Mononuclear cell (primary cell): ENCODE measurements around the gene ILF3. TPM values are rescaled to one million over a fixed set of nuclear protein-coding genes. Genes with fewer than 3 reads are reported as not detected.

ENCODE experiments used
- H3K27me3 ChIP-seq: 2 replicates; pipeline ENCODE4 v1.6.0; 2011; ENCODE audit warnings: low read length, control low read depth; ENCODE audit not compliant: insufficient read depth
- H3K4me1 ChIP-seq: 2 replicates; pipeline ENCODE4 v1.5.1; 2011; ENCODE audit warnings: mild to moderate bottlenecking, low read length, control low read depth; ENCODE audit not compliant: insufficient read depth
- H3K4me3 ChIP-seq: 2 replicates; pipeline ENCODE4 v1.5.1; 2011; ENCODE audit warnings: mild to moderate bottlenecking, low read length, moderate library complexity
- H3K9me3 ChIP-seq: 2 replicates; pipeline ENCODE4 v1.5.1; 2011; ENCODE audit warnings: low read depth, mild to moderate bottlenecking, control low read depth, low read length
- total RNA-seq: library from RNA; depleted of rRNA; stranded (reverse); fragments of >200 nt; gene quantifications from one replicate; pipeline ENCODE4 v1.2.3, GENCODE V29; 2012

Gene ILF3
- total RNA-seq: 212 TPM

DNA sequence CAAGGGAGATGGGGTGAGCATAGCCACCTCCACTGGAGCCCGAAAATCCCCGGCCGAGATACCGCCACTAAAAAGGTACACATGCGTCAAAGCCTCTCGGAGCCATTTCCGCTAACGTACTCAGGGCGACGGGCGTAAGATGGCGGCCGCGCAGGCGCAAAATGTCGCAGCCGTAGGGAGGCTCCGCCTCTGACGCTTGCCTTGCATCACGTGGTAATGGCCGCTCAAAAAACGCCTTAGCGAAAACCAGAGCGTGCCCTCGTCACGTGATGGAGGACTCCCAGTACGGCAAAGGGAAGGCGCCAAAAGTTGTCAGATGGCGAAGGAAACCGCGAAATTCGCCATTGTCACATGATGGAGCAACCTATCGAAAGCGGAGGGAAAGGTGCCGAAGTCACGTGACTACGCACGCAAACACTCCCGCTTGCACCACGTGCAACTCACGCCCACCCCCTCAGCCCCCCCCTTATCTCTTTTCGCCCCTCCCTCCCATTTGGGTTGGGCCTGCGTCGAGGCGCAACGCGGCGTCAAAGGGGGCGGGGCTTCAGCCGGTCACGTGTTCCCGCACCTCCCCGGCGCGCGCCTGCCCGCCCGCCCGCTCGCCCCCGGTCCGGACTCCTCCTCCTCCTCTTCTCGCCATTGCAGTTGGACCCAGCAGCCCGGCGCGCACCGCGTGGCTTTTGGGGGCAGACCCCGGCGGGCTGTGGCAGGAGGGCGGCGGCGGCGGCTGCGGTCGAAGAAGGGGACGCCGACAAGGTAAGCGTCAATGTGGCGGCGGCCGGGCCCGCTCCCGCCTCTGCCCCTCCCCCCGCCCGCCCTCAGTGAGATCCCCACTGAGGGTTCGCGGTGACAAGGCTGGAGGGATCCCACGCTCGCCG lies at the start of gene ILF3:
Gene ILF3, plus strand, starts transcription at position 615 of the 878 bp plus-strand sequence. CDS start 16,260 bp downstream, outside the sequence.
- H3K4me3 ChIP-seq: peak within 1 kb of the TSS; percentile 88
- peaks cover 57% of the 10 kb centered on the region for H3K4me1 ChIP-seq

DNA sequence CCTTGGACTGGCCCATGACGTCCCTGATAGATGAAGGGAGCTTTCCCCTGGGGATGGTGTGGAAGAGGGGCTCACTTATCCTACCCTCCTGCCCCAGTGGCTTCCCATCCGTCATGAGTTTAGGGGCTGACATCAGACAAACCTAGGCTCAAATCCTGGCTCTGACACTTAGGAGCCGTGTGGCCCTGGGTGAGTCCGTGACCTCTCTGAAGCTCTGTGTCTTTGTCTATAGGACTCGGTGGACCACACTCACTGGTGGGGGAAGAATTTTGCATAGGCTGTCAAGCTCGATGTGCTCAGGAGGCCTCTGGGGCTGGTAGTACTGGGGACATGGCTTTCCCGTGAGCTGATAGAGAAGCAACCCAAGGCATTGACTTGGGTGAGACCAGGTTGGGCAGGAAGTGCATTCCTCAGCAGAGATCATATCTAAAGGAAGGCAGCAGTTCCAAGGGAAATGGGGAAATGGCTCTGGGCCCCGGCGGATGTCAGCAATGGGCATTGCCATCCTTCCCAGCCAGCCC lies 49.6 kb upstream of the ILF3 start:
- Histone ChIP-seq H3K27me3 (no peaks in the 10 kb centered on the region), H3K4me1 (peaks cover 52% of the 10 kb centered on the region), H3K4me3 (peak overlapping the region; percentile 92), H3K9me3 (no peaks in the 10 kb centered on the region)

More for the DNA sequence above, at the start of gene ILF3:
- Histone ChIP-seq H3K27me3 (no peaks in the 10 kb centered on the region), H3K9me3 (no peaks in the 10 kb centered on the region)

DNA sequence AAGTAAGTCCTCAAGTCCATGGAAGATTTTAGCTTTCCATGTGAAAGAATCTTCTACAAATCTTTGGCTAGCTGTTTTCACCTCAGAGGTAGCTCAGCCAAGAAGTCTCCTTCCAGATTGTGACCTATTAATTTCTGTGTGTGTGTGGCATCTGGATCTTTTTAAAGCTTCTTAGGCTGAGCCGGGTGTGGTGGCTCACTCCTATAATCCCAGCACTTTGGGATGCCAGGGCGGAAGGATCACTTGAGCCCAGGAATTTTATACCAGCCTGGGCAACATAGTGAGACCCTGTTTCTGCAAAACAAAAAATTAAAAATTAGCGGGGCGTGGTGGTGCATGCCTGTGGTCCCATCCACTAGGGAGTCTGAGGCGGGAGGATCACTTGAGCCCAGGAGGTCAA lies 42.2 kb upstream of the ILF3 start:
- no peaks in the 10 kb centered on the region for H3K27me3 ChIP-seq
- H3K9me3 ChIP-seq: no peaks in the 10 kb centered on the region
- no peak overlapping the region for H3K4me3 ChIP-seq
- H3K4me1 ChIP-seq: peaks cover 62% of the 10 kb centered on the region

DNA sequence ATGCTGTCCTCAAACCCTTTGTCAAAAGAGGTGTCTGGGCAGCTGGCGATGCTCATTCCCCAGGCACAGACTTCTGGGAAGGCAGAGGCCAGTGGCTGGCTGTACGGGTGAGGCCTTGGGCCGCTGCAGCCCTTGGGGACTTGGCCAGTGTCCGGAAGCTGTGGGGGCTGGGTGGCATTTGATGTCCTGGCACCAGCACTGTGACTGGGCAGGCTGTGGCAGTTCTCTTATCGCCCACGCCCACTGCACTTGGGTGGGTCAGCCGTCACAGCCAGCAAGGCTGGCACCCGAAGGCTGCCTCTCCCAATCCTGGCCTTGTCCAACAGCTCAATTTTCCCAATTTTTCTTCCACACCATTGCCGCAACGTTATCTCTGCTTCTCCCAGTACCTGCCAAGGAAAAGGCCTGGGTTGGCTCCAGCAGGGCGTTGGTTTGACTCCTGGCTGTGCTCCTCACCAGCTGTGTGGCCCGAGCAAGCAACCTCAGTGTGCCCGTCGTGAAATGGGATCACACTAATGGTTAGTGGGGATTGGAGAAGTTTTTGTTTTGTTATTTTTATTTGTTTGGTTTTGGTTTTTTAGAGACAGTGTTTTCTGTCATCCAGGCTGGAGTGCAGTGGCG lies 41.5 kb upstream of the ILF3 start:
- Histone ChIP-seq H3K9me3 (no peaks in the 10 kb centered on the region), H3K4me1 (peaks cover 62% of the 10 kb centered on the region), H3K4me3 (no peak overlapping the region), H3K27me3 (no peaks in the 10 kb centered on the region)

DNA sequence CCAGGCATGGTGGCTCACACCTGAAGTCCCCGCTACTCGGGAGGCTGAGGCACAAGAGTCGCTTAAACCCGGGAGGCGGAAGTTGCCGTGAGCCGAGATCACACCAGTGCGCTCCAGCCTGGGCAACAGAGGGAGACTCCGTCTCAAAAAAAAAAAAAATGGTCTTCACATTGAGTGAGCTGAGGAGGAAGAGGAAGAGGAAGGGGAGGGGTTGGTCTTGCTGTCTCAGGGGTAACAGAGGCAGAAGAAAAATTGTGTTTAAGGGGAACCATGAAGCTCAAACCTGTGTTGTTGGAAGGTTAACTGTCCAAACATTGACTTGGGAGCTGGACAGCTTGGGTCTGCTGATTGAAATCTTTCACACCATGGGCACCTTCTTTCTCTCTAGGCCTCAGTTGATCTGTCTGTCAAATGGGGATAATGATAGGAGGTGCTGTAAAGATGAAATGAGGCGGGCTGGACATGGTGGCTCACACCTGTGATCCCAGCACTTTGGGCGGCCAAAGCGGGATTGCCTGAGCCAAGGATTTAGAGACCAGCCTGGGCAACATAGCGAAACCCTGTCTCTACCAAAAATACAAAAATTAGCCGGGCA lies 38.6 kb upstream of the ILF3 start:
- Histone ChIP-seq H3K9me3 (no peaks in the 10 kb centered on the region), H3K27me3 (no peaks in the 10 kb centered on the region), H3K4me1 (peaks cover 58% of the 10 kb centered on the region), H3K4me3 (no peak overlapping the region)

DNA sequence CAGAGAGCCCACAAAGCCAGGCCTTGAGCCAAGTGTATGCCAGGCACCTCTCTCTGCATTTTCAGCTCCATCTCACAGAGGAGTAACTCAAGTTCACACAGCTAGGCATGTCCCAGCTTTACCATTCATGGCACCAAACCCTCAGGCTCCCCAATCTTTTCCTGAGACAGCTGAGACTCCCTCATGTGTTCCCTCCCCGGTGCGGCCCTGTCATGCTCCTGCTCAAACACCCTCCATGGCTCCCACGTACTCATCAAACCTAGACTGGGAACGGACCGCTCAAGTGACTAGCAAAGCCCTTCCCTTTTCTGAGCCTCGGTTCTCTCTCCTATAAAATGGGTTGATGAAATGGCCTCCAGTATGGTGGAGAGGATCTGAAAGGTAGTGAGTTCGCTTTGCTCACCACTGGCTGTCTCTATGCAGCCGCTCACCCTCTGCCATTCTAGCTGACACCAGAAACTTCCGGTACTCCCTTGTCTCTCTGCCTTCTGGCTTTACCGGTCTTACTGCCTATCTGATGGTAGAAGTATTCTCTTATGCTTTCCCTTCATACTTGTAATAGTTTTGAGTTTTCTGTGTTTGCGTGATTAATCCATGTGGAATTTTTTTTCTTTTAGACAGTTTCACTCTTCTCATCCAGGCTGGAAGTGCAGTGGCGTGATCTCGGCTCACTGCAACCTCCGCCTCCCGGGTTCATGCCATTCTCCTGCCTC lies 36.6 kb upstream of the ILF3 start:
- peaks cover 48% of the 10 kb centered on the region for H3K4me1 ChIP-seq
- H3K4me3 ChIP-seq: no peak overlapping the region
- H3K27me3 ChIP-seq: no peaks in the 10 kb centered on the region
- H3K9me3 ChIP-seq: no peaks in the 10 kb centered on the region

DNA sequence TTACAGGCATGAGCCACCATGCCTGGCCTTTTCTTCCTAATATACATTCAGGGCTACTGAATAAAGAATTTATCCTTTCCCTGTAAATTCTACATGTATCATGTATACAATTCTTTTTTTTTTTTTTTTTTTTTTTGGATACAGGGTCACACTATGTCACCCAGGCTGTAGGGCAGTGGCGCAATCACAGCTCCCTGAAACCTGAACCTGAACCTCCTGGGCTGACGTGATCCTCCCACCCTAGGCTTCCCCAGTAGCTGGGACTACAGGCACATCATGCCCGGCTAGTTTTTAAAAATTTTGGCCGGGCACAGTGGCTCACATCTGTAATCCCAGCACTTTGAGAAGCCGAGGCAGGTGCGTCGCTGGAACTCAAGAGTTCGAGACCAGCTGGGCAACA lies 35.3 kb upstream of the ILF3 start:
- H3K4me1 ChIP-seq: peaks cover 43% of the 10 kb centered on the region
- no peaks in the 10 kb centered on the region for H3K27me3 ChIP-seq
- H3K9me3 ChIP-seq: no peaks in the 10 kb centered on the region
- no peak overlapping the region for H3K4me3 ChIP-seq

DNA sequence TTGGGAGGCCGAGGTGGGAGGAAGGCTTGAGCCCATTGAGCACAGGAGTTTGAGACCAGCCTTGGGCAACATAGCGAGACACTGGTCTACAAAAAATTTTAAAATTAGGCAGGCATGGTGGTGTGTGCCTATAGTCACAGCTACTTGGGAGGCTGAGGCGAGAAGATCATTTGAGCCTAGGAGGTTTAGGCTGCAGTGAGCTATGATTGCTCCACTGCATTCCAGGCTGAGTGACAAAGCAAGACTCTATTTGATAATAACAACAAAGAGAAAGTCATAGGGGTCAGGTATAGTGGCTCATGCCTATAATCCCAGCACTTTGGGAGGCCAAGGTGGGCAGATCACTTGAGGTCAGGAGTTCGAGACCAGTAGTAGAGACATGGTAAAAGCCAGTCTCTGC lies 33.4 kb upstream of the ILF3 start:
- Histone ChIP-seq H3K9me3 (no peaks in the 10 kb centered on the region), H3K4me1 (peaks cover 41% of the 10 kb centered on the region), H3K27me3 (no peaks in the 10 kb centered on the region), H3K4me3 (no peak overlapping the region)

DNA sequence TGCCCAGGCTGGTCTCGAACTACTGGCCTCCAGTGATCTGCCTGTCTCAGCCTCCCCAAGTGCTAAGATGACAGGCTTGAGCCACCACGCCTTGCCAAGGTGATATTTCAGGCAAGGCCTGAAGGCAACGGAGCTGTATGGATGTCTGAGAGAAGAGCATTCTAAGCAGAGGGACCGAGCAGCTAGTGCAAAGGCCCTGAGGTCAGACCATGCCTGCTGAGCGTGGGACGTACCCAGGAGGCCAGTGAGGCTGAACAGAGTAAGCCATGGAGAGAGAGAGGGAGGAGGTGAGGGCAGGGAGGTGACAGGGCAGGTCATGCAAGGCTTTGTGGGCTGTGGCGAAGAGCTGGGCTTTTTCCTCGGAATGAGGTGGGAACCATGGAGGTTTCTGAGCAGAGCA lies 32.2 kb upstream of the ILF3 start:
- Histone ChIP-seq H3K4me3 (no peak overlapping the region), H3K4me1 (peaks cover 35% of the 10 kb centered on the region), H3K9me3 (no peaks in the 10 kb centered on the region), H3K27me3 (no peaks in the 10 kb centered on the region)

DNA sequence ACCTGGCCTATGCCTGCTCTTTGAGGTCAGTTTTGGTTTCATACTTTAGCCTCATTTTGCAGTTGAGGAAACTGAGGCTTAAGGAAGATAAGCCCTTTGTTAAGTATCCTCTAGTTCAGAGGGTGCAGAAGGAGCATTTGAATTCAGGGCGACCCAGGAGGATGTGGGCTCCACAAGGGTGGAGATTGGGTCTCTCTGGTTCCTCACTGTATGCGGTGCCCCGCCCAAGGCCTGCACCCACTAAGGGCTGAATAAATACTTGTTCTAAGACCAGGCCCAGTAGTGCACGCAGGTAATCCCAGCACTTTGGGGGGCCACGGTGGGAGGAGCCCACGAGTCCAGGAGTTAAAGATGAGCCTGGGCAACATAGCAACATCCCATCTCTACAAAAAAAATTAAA lies 29.6 kb upstream of the ILF3 start:
- Histone ChIP-seq H3K27me3 (no peaks in the 10 kb centered on the region), H3K4me1 (peaks cover 29% of the 10 kb centered on the region), H3K9me3 (no peaks in the 10 kb centered on the region), H3K4me3 (no peak overlapping the region)

DNA sequence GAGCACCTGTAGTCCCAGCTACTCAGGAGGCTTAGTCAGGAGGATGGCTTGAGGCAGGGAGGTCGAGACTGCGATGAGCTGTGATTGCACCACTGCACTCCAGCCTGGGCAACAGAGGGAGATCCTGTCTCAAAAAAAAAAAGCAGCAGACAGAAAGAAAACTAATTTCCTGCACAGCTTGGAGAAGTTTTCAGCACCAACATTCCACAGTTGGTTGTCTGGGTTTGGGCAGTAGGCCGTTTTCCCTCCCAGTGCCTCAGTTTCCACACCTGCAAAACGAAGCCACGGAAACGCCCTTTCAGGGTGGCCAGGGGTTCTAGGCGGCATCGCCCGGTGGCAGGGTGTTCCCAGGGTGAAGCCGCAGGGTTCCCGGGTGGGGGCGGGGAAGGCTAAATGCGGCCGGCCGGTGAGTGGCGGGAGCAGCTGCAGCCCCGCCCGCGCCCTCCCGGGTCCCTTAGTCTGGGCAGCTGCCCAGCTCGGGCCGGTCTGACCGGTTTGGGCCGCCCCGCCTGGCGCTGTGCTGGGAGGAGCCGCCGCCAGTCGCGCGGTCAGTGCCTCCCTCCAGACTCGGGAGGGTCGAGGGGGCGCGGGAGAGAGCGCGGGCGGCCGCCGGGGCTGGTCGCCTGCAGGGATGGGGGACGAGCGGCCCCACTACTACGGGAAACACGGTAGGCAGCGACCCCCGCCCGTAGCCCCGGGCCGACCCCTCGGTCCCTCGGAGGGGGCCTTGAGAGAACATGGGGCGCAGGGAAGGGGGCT lies 29.0 kb upstream of the ILF3 start, which contains the start of gene SLC44A2:
Gene SLC44A2, plus strand, starts transcription at position 551 of the 759 bp plus-strand sequence. Its CDS starts 81 bp downstream, at position 632.
- peaks cover 29% of the 10 kb centered on the region for H3K4me1 ChIP-seq
- H3K4me3 ChIP-seq: no peak within 1 kb of the TSS
- no peaks in the 10 kb centered on the region for H3K9me3 ChIP-seq
- no peaks in the 10 kb centered on the region for H3K27me3 ChIP-seq

DNA sequence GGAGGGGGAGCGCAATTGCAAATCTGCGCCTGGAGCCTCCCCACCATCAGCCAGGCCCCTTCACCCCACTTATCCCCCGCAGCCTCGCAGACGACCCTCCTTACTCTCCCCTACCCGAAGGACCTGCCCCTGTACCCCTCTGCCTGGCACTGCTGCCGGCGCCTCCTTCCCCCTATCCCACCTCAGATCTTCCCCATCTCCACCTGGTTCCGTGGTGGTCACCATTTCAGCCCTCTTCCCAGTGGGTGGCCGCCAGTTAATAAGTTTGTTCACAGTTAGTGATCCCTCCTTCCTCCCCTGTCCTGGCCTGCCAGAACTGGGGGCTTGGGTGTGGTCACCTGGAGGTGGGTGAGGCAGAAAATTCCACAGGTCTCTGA lies 28.4 kb upstream of the ILF3 start:
- Histone ChIP-seq H3K9me3 (no peaks in the 10 kb centered on the region), H3K27me3 (no peaks in the 10 kb centered on the region), H3K4me1 (peaks cover 29% of the 10 kb centered on the region), H3K4me3 (no peak overlapping the region)

DNA sequence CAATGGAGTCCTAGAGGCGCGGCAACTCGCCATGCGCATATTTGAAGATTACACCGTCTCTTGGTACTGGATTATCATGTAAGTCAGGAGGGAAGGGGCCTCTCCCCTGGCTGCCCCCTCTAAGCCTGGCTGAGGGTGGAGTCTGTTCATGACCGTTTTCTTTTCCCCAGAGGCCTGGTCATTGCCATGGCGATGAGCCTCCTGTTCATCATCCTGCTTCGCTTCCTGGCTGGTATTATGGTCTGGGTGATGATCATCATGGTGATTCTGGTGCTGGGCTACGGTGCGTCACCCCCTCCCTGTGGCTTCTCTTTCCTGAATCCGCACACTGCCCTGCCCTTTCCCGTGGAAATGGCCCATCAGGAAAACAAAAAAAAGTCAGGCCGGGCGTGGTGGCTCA lies 22.3 kb upstream of the ILF3 start:
- Histone ChIP-seq H3K9me3 (no peaks in the 10 kb centered on the region), H3K4me3 (no peak overlapping the region), H3K4me1 (peaks cover 22% of the 10 kb centered on the region), H3K27me3 (no peaks in the 10 kb centered on the region)

DNA sequence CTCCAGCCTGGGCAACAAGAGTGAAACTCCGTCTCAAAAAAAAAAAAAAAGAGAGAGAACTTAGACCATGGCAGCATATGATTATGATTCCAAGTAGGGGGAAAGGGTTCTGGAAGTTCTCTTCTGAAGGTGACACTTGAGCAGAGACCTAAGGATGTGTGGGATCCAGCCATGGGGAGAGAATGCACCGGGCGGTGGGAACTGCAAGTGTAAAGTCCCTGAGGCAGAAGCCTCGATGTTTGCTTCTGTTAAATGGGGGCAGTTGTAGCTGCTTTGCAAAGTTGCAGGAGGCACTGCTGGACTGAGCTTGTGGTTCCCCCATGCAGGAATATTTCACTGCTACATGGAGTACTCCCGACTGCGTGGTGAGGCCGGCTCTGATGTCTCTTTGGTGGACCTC lies 19.7 kb upstream of the ILF3 start:
- H3K27me3 ChIP-seq: no peaks in the 10 kb centered on the region
- H3K4me1 ChIP-seq: peaks cover 47% of the 10 kb centered on the region
- H3K4me3 ChIP-seq: no peak overlapping the region
- no peaks in the 10 kb centered on the region for H3K9me3 ChIP-seq
